ENCODE data around the gene CFAP100. TPM values are rescaled to one million over a fixed set of nuclear protein-coding genes. Genes with fewer than 3 reads are reported as not detected.

Gene CFAP100
- polyA plus RNA-seq, 3 donors: not detected

GRCh38 chr3:126346466-126346865 is 48.2 kb upstream of the CFAP100 start:
- no peak overlapping the region for H3K4me2 ChIP-seq (replicated peaks; ENCODE audit: extremely low read depth, low read length, poor library complexity, severe bottlenecking)
- no peaks in the 10 kb centered on the region for H4K20me1 ChIP-seq (ENCODE audit: insufficient read depth, low read length)
- no peaks in the 10 kb centered on the region for H3K79me2 ChIP-seq (ENCODE audit: insufficient read depth, low read length)
- Mint-ChIP-seq H3K36me3 (no peaks in the 10 kb centered on the region), H3K4me3 (no peak overlapping the region), H3K27me3 (ENCODE audit: low read depth in 3 of 3) (peaks cover 3 to 7% (median 3%) of the 10 kb centered on the region in 3 donors), H3K4me1 (no peaks in the 10 kb centered on the region), H3K9me3 (peaks cover 0 to 2% (median 0%) of the 10 kb centered on the region in 7 donors), H3K27ac (no peak overlapping the region)
- H3K4me3 ChIP-seq (replicated peaks in 1 of 3; ENCODE audit: low read depth in 2 of 3, low read length in 3 of 3): no peak overlapping the region
- DNase-seq: no peak
- intact Hi-C loops (cut with micrococcal nuclease): no loop called here
- no peaks in the 10 kb centered on the region for H3K27me3 ChIP-seq (ENCODE audit: control insufficient read depth in 2 of 2, insufficient read depth in 2 of 2, low read length in 2 of 2)
- WGBS (ENCODE audit: insufficient coverage): 83% methylated on average over 1 of the region's 2 CpGs
- no peak for TF ChIP-seq CTCF (IDR thresholded peaks at IDR 0.05)
- no peak overlapping the region for H3K27ac ChIP-seq (ENCODE audit: low read depth in 1 of 2, low read length in 2 of 2)
- H2AFZ ChIP-seq (ENCODE audit: insufficient read depth, low read depth, low read length, poor library complexity, severe bottlenecking): no peak overlapping the region
- H3K36me3 ChIP-seq (replicated peaks in 1 of 2; ENCODE audit: control insufficient read depth in 1 of 2, insufficient read depth in 2 of 2, low read length in 2 of 2): no peaks in the 10 kb centered on the region
- H3K9me3 ChIP-seq (replicated peaks in 1 of 2; ENCODE audit: control insufficient read depth in 1 of 2, insufficient read depth in 1 of 2, low read length in 2 of 2): no peaks in the 10 kb centered on the region
- H3K9ac ChIP-seq (ENCODE audit: insufficient read depth, low read length, poor library complexity, severe bottlenecking): no peak overlapping the region
- H3K4me1 ChIP-seq (ENCODE audit: control insufficient read depth in 1 of 2, insufficient read depth in 2 of 2, low read length in 2 of 2): no peaks in the 10 kb centered on the region

GRCh38 chr3:126347543-126348161 is 47.1 kb upstream of the CFAP100 start:
- no peak overlapping the region for H3K4me2 ChIP-seq (replicated peaks; ENCODE audit: extremely low read depth, low read length, poor library complexity, severe bottlenecking)
- no peaks in the 10 kb centered on the region for H4K20me1 ChIP-seq (ENCODE audit: insufficient read depth, low read length)
- H3K4me3 ChIP-seq (replicated peaks in 1 of 3; ENCODE audit: low read depth in 2 of 3, low read length in 3 of 3): no peak overlapping the region
- H2AFZ ChIP-seq (ENCODE audit: insufficient read depth, low read depth, low read length, poor library complexity, severe bottlenecking): no peak overlapping the region
- intact Hi-C loops (cut with micrococcal nuclease): no loop called here
- H3K79me2 ChIP-seq (ENCODE audit: insufficient read depth, low read length): no peaks in the 10 kb centered on the region
- H3K9ac ChIP-seq (ENCODE audit: insufficient read depth, low read length, poor library complexity, severe bottlenecking): no peak overlapping the region
- H3K27ac ChIP-seq (ENCODE audit: low read depth in 1 of 2, low read length in 2 of 2): no peak overlapping the region
- DNase-seq: no peak
- no peaks in the 10 kb centered on the region for H3K27me3 ChIP-seq (ENCODE audit: control insufficient read depth in 2 of 2, insufficient read depth in 2 of 2, low read length in 2 of 2)
- H3K36me3 Mint-ChIP-seq: no peaks in the 10 kb centered on the region
- no peaks in the 10 kb centered on the region for H3K9me3 ChIP-seq (replicated peaks in 1 of 2; ENCODE audit: control insufficient read depth in 1 of 2, insufficient read depth in 1 of 2, low read length in 2 of 2)
- no peak overlapping the region for H3K4me3 Mint-ChIP-seq
- no peak for TF ChIP-seq CTCF (IDR thresholded peaks at IDR 0.05)
- no peaks in the 10 kb centered on the region for H3K4me1 ChIP-seq (ENCODE audit: control insufficient read depth in 1 of 2, insufficient read depth in 2 of 2, low read length in 2 of 2)
- H3K9me3 Mint-ChIP-seq: peaks cover 0 to 2% (median 0%) of the 10 kb centered on the region in 7 donors
- no peaks in the 10 kb centered on the region for H3K36me3 ChIP-seq (replicated peaks in 1 of 2; ENCODE audit: control insufficient read depth in 1 of 2, insufficient read depth in 2 of 2, low read length in 2 of 2)
- H3K4me1 Mint-ChIP-seq: no peaks in the 10 kb centered on the region
- no peak overlapping the region for H3K27ac Mint-ChIP-seq
- WGBS (ENCODE audit: insufficient coverage): 87% methylated on average over 4 of the region's 8 CpGs
- peaks cover 3 to 9% (median 3%) of the 10 kb centered on the region in 3 donors for H3K27me3 Mint-ChIP-seq (ENCODE audit: low read depth in 3 of 3)

Data from CD14-positive monocyte (primary cell).